NCI-H2029 treated with DMSO at 0.1 percent for 48 hours (cell line): ENCODE results near the gene IL34.
"Not testable (repeated sequence)": the region's sequence is repeated elsewhere in the genome, so short reads cannot be mapped to it uniquely, and the experiment has no call there.

Experiments
- DNase-seq: peaks from one replicate; lab custom pipeline; 2025; lab: John Stamatoyannopoulos, UW

The IL34 gene

DNA sequence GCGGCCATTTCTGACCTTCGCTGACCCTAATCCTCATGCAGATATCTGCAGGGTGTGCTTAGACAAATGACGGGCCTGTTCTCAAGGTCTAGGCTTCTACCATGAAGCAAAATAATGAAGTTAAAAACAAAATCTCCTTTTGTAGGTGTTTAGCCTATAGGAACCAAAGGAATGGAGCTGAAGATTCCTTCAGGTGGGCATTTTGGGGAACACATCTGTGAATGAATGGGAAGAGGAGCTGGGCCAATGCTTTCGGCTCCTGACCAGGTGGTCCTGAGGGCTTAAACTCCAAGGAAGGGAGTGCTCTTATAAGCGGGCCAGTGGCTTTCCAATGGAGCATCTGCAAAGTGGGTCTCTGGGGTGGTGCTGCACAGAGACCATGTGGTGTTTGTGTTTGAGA lies 14.1 kb upstream of the IL34 start:
- no peak for DNase-seq

DNA sequence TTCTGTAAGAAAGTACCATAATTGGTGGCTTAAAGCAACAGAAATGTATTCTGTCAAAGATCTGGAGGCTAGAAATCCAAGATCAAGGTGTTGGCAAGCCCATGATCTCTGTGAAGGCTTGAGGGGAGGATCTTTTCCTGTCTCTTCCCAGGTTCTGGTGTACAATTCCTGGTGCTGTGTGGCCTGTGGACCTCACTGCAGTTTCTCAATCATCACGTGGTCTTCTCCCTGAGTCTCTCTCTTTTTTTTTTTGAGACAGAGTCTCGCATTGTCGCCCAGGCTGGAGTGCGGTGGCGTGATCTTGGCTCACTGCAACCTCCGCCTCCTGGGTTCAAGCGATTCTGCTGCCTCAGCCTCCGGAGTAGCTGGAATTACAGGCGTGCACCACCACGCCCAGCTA lies 12.7 kb upstream of the IL34 start:
- DNase-seq, result not testable (repeated sequence)

DNA sequence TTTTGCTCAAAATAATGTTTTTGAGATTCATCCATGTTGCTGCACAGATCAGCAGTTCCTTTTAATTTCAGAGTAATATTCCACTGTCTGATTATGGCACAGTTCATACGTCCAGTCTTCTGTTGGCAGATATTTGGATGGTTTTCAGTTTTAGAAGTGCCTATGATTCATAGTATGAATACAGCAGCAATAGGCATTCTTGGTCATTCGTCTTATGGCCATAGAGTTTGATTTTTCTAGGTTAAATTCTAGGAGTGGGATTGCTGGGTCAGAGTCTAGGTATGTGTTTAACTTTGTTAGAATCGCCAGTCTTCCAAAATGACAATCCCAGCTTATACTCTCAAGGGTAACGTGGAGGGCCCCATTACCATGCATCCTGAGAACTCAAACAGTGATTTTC lies 11.5 kb upstream of the IL34 start:
- DNase-seq, result no peak

DNA sequence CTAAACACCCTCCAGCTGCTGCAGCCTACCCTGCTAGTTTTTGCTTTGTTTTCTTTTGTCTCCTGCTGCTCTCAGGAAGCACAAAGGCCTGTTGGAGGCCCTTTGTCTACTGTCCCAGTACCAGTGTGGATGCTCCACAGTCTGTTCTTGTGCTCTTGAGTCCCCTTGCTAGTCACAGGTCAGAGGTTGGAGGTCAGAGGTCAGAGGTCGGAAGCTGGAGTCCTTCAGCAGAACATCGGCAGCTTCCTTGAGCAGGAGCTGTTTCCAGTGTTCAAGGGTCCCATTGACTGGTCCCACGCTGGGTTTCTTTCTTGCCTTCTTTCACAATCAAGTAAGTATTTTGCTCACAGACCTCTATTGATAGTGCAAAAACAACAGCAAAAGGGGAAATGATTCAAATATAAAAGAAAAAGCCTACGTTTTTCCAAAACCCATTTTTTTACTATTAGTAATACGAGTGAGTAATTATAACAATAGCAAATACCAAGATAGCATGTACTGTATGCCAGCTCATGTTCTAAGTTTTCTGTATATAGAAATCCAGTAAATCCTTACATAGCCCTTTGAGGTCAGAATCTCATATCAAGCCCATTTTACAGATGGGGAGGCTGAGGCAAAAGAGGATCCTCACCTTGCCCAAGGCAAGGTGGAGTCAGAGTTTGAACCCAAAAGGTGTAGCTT lies 10.9 kb upstream of the IL34 start:
- DNase-seq, result no peak

DNA sequence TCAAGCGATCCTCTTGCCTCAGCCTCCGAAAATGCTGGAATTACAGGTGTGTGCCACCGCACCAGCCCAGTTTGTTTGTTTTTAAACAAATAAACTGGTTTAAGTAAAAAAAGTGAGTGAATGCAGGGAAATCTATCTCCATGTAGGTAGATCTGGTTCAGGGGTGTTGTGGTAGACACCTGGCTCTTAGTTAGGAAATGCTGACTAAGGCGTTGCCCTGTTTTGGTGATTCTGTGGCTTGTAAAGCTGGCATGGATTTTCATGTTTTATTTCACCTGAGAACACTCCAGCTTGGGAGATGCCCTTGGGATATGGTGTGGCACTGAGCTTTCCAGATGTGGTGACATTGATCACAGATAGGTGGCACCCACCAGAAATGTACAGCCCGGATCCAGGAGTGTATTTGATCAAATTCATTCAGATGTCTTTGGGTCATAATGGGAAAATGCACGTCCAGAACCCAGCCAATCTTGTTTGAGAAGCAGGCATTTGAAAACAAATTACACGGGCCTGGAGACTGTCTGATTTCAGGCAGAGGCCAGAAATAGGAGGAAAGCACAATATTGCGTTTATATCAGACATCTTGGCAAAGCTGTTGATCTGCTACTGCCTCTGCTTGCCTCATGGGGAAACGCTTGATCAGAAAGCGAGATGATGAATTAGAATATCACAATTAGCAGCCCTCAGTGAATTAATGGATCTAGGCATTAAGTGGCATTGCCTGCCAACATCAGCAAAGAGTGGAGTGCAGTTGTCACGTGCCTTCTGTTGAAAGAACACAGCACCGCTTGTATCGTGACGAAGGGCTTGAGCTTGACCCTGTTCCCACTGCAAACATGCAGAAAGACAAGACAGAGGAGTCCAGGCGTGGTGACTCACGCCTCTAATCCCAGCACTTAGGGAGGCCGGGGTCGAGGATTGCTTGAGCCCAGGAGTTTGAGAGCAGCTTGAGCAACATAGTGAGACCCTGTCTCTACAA lies 7.3 kb upstream of the IL34 start:
- no peak for DNase-seq

DNA sequence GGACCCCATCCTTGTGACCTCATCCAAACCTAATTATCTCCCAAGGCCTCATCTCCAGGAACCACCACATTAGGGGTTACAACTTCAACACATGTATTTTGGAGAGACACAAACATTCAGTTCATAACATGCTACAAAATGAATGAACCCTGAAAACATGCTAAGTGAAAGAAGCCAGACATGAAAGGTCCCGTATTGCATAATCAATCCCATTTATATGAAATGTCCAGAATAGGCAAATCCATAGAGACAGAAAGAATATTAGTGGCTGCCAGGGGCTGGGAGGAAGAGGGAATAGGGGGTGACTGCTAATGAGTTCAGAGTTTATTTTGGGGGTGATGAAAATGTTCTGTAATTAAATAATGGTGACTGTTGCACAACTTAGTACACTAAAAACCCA lies 3.7 kb upstream of the IL34 start:
- no peak for DNase-seq

DNA sequence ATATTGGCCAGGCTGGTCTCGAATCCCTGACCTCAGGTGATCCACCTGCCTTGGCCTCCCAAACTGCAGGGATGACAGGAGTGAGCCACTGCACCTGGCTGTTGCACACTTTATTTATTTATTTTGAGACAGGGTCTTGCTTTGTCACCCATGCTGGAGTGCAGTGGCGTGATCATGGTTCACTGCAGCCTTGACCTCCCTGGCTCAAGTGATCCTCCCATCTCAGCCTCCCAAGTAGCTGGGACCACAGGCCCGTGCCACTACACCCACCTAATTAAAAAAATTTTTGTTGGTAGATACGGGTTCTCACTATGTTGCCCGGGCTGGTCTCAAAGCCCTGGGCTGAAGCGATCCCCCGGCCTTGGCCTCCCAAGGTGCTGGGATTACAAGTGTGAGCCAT lies 3.1 kb upstream of the IL34 start:
- not testable (repeated sequence) for DNase-seq

DNA sequence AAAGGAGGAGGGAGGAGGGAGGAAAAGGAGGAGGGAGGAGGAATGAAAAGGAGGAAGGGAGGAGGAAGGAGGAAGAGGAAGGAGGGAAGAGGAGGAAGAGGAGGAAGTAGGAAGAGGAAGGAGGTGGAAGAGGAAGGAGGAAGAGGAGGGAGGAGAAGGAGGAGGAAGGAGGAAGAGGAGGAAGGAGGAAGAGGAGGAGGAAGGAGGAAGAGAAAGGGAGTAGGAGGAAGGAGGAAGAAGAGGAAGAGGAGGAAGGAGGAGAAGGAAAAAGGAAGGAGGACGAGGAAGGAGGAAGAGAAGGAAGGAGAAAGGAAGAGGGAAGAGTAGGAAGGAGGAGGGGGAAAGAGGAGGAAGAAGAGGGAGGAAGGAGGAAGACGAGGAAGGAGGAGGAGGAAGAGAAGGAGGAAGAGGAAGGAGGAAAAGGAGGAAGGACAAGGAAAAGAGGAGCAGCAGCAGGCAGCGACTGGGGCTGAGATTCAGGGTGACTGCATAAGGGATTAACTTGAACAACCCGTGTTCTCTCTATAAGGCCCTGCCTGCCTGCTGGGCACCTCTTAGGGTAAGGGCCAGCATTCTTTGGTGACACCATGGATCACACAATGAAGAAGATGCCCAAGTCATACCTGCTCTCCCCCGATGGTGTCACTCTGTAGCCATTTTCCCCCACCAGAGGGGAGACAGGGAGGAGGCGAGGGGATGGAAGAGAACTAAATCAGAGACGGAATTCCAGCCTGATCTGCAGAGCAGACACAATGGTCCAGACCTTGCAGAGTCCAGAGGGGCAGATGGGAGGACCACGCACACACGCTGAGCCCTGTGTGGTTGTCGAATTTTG lies 1.4 kb upstream of the IL34 start:
- DNase-seq, result no peak

DNA sequence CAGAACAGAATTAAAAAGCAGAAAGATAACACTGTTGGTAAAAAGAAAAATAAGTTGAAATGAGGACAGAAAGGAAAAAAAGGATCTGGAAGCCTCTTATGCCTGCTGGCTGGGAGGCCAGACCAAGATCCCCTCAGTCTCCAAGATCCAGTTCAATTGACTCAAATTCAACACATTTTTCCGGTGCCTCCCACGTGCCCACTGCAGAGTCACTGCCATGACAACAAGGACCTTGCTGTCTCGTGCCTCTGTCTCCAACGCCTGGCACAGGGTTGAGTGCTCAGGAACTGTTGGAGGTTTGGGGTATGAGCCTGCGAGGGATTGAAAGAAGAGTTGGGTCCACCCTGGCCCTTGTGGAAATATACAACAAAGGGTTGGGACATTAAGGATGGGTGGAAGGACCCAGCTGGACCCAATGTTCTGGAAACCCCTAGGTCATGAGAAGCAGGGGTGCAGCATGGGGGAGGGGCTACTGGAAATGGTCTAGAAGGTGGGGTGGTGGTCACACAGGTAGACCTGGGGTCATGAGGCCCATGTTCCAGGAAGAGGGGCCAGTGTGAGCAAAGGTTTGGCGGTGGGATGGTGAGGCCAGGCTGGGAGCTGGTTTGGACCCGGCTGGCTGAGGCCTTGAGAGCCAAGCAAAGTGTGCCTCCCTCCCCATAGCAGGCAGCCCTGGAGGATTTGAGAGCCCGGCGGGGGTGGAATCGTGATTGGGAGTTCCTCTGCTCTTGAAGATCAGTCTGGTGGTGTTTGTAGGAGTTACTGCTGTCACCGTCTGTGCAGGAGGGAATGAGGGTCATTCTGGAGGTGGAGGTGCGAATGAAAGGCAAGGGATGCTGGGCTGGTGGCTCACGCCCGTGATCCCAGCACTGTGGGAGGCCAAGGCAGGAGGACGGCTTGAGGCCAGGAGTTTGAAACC lies 1.3 kb downstream of the IL34 start:
- no peak for DNase-seq

DNA sequence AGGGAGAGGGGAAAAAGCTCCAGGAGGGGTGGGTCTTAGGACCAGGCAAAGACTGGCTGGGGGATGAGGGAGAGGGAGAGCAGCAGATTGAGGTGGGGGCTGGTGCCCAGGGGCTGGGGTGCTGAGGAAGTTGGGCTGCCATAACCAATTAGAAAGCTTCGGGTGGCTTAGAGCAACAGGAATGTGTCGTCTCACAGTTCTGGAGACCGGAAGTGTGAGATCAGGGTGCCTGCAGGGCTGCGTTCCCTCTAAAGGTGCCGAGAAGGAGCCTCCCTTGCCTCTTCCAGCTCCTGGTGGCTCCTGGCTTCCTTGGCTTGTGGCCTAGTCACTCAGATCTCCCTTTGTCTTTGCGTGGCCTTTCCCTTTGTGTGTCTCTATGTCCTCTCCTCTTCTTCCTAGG lies 2.2 kb downstream of the IL34 start:
- DNase-seq, result no peak

DNA sequence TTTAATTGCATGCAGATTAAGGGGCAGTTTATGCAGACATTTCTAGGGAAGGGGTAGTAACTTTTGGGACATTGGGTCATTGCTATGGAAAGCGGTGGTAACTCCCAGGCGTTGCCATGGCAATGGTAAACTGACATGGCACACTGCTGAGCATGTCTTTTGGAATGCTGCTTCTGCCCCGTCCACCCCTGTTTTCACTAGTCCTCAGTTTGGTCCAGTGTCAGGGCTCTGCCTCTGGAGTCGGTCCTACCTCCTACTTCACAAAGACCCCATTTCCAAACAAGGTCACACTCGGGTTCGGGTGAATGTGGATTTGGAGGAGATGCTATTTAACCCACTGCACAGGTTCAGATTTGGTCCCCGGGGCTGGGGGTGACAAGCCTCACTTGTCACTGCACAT lies 2.9 kb downstream of the IL34 start:
- DNase-seq, result no peak

DNA sequence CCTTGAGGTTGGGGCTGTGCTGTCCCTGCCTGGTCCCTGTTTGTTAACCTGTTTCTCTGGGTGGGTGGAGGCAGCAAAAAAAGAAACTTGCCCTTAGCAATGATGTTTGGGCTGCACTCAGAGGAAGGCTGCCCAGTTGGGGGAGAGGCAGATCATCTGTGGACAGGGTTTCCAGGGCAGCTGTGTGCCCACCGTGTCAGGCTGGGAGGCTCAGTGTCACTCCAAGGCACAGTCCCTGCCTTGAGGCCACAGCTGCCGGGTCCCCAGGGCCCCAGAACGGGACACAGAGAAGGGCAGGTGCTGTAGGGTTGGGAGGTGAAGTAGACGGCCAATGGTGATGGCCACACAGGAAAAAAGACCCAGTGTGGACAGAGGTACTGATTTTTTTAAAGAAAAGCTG lies 3.9 kb downstream of the IL34 start:
- DNase-seq, result no peak

DNA sequence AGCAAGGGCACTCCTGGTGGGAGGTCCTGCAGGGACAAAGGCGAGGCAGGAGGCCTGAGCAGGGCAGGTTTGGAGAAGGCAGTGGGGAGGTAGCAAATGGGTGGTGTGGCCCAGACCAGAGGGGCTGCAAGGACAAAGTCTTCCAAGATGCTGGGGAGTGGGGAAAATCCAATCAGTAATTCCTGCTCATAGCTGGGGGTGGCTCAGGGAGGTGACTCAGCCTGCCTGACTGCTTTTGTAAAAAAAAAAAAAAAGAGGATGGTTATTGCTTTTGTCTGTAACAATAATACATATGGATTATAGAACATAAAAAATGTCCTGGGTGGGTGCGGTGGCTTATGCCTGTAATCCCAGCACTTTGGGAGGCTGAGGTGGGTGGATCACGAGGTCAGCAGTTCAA lies 5.2 kb downstream of the IL34 start:
- no peak for DNase-seq

DNA sequence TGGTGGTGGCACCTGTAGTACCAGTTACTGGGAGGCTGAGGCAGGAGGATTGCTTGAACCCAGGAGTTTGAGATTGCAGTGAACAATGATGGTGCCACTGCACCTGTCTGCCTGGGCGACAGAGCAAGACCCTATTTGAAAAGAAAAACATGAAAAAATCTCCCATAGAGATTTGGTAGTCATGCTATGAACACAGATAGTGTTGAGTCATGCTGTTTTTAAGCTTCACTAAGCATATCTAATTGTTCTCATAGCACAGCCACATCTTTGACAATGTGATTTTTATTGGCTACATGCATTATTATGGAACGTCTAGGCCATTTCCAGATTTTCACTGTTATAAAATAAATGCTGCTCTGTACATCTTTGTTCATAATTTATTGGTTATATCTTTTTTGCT lies 6.0 kb downstream of the IL34 start:
- no peak for DNase-seq

DNA sequence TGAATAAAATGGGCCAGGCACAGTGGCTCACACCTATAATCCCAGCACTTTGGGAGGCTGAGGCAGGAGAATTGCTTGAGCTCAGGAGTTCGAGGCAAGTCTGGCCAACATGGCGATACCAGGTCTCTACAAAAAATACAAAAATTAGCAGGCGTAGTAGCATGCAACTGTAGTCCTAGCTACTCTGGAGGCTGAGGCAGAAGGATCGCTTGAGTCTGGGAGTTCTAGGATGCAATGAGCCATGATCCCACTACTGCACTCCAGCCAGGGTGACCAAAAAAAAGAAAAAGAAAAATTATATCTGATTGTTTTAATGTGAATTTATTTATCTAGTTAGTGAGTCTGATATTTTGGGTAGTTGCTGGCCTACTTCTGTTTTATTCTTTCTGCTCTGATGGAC lies 7.0 kb downstream of the IL34 start:
- no peak for DNase-seq

DNA sequence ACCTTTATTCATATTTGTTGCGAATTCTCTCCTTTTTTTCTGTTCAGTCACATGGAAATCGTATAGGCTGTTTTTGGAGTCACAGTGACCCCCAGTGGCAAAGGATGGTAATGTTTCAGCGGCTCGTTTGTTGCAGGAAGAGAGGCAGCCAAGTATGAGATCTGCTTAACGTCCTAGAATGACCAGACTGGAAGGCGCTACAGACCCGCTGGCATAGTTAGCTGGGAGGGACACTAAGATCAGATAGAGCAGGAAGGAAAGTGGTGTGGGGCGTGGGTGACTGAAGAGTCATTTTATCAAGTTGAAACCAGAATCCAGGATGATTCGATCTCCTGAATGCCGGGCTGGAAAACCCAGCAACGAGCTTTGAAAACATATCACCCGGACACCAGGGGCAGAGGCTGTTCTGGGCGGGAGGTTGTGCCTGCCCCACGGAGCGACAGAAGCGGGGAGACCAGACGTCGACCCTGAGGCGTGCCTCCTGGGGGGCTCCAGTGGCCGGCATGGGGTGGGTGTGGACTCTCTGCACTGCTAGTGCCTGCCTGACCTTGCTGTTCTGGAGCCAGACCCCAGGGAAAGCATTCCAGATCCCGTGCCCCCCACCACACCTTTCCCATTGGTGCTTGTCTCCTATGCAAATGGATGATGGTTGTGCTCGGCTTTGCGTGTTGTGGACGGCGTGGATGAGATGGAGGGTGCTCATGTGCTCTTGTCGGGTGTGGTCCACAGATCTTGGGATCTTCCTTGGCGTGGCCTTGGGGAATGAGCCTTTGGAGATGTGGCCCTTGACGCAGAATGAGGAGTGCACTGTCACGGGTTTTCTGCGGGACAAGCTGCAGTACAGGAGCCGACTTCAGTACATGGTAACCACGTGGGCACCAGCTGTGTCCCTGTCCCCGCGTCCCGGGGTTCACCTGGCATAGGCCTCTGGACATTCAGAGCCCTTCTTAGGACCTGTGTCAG lies 7.7 kb downstream of the IL34 start:
- DNase-seq, result peak; percentile 48

DNA sequence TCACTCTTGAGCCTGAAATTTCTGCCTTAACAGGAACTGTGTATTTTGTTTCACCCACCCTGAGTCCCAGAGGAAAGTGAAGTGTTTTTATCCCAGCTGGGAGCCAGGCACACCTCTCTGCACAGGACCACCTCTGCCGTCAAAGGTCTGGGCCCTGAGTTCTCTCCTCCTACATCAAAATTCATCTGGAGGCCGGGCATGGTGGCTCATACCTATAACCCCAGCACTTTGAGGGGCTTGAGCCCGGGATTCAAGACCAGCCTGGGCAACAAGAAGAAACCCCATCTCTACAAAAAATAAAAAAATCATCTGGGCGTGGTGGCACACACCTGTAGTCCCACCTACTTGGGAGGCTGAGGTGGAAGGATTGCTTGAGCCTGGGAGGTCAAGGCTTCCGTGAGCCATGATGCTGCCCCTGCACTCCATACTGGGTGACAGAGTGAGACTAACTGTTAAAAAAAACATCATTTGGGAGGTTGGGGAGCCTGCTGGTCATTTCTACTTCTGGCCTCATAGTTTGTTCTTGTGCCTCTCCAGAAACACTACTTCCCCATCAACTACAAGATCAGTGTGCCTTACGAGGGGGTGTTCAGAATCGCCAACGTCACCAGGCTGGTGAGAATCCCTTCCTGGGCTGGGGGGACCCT lies 9.8 kb downstream of the IL34 start:
- DNase-seq, result no peak

DNA sequence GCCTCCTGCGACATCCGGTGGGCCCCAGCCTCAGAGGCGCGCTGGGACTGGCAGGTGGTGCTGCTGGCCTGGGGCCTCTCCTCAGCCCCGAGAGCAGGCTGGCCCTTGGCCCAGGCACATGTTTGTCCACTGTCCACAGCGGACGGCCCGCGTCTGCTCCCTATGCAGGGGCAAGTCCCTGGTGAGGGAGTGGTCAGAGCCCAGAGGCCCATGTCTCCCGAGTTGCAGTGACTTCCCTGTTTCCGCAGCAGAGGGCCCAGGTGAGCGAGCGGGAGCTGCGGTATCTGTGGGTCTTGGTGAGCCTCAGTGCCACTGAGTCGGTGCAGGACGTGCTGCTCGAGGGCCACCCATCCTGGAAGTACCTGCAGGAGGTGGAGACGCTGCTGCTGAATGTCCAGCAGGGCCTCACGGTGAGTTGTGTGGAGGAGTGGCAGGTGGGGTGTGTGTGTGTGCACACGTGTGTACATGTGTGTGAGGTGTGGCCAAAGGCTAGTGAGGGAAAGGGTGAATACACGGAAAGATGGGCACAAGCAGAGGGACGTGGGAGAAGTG lies 10.4 kb downstream of the IL34 start:
- DNase-seq, result no peak

DNA sequence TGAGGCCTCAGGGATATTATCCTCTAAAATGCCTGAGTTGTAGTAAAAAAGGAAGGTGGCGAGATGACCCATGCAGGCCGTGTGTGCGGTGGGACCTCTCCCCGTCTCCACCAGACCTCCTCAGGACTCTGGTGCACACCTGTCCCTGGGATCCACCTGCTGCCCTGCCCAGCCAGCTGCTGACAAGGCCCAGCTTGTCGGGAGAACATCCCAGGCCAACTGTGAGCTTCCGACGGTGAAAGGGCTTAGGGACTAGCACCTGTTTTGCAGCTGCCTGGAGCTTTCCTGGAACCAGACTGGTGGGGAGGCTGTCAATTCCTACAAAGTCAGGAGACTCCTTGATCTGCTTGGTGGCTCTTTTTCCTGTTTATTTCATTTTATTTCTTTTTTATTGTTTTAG lies 11.6 kb downstream of the IL34 start:
- DNase-seq, result no peak
